Loucy (cell line): ENCODE results near the gene AJAP1.

Experiments
- H2AFZ ChIP-seq: fragments of 200-600 bp; sonication (generic); 2 replicates; pipeline ENCODE4 v1.6.0; 2016; ENCODE audit warnings: antibody characterized with exemption, mild to moderate bottlenecking, low read length, moderate library complexity
- H3F3A ChIP-seq: fragments of 200-600 bp; 2 replicates; pipeline ENCODE4 v1.6.0; 2016; ENCODE audit warnings: antibody characterized with exemption, low read depth, mild to moderate bottlenecking
- H3K27me3 ChIP-seq: fragments of 200-600 bp; sonication (generic); 2 replicates; pipeline ENCODE4 v1.6.1; 2014; ENCODE audit warnings: low read length, mild to moderate bottlenecking; ENCODE audit not compliant: insufficient read depth, poor library complexity, severe bottlenecking
- H3K36me3 ChIP-seq: fragments of 200-600 bp; sonication (generic); 2 replicates; pipeline ENCODE4 v1.6.1; 2016; ENCODE audit warnings: low read length; ENCODE audit not compliant: insufficient read depth
- H3K4me1 ChIP-seq: fragments of 200-600 bp; sonication (generic); 2 replicates; pipeline ENCODE4 v1.5.1; 2014; ENCODE audit warnings: low read length, mild to moderate bottlenecking; ENCODE audit not compliant: insufficient read depth, poor library complexity, severe bottlenecking
- H3K4me2 ChIP-seq: fragments of 200-600 bp; sonication (generic); 2 replicates; pipeline ENCODE4 v1.6.0; 2014; ENCODE audit warnings: antibody characterized with exemption, low read length, low read depth, mild to moderate bottlenecking; ENCODE audit not compliant: poor library complexity, severe bottlenecking
- H3K4me3 ChIP-seq: fragments of 200-600 bp; sonication (generic); 2 replicates; pipeline ENCODE4 v1.5.1; 2014; ENCODE audit warnings: low read length, mild to moderate bottlenecking, mixed read lengths; ENCODE audit not compliant: poor library complexity, severe bottlenecking
- H3K79me2 ChIP-seq: fragments of 200-600 bp; sonication (generic); 2 replicates; pipeline ENCODE4 v1.6.1; 2014; ENCODE audit warnings: low read length; ENCODE audit not compliant: insufficient read depth
- H3K9ac ChIP-seq: fragments of 200-600 bp; sonication (generic); 2 replicates; pipeline ENCODE4 v1.6.0; 2014; ENCODE audit warnings: mild to moderate bottlenecking, low read depth, low read length, moderate library complexity; ENCODE audit not compliant: poor library complexity, severe bottlenecking
- H3K9me2 ChIP-seq: fragments of 200-600 bp; sonication (generic); replicated peaks from 2 replicates; pipeline ENCODE4 v1.6.1; 2016; ENCODE audit warnings: low read depth, low read length, mixed read lengths
- H3K9me3 ChIP-seq: fragments of 200-600 bp; sonication (generic); 2 replicates; pipeline ENCODE4 v1.6.1; 2014; ENCODE audit warnings: mild to moderate bottlenecking, antibody characterized with exemption, low read length, low read depth; ENCODE audit not compliant: insufficient read depth
- H4K20me1 ChIP-seq: fragments of 200-600 bp; sonication (generic); 2 replicates; pipeline ENCODE4 v1.6.0; 2014; ENCODE audit warnings: antibody characterized with exemption, low read length, mild to moderate bottlenecking; ENCODE audit not compliant: insufficient read depth, poor library complexity, severe bottlenecking
- CTCF ChIP-seq: fragments of 200-600 bp; sonication (generic); conservative IDR thresholded peaks from 2 replicates; pipeline ENCODE4 v1.5.1; 2014; ENCODE audit warnings: mild to moderate bottlenecking, antibody characterized with exemption, low read length
- EZH2phosphoT487 ChIP-seq: fragments of 200-600 bp; IDR thresholded peaks from 2 replicates; pipeline ENCODE4 v1.6.1; 2018; ENCODE audit warnings: antibody characterized with exemption, mild to moderate bottlenecking, moderate library complexity, borderline replicate concordance

The AJAP1 gene

DNA sequence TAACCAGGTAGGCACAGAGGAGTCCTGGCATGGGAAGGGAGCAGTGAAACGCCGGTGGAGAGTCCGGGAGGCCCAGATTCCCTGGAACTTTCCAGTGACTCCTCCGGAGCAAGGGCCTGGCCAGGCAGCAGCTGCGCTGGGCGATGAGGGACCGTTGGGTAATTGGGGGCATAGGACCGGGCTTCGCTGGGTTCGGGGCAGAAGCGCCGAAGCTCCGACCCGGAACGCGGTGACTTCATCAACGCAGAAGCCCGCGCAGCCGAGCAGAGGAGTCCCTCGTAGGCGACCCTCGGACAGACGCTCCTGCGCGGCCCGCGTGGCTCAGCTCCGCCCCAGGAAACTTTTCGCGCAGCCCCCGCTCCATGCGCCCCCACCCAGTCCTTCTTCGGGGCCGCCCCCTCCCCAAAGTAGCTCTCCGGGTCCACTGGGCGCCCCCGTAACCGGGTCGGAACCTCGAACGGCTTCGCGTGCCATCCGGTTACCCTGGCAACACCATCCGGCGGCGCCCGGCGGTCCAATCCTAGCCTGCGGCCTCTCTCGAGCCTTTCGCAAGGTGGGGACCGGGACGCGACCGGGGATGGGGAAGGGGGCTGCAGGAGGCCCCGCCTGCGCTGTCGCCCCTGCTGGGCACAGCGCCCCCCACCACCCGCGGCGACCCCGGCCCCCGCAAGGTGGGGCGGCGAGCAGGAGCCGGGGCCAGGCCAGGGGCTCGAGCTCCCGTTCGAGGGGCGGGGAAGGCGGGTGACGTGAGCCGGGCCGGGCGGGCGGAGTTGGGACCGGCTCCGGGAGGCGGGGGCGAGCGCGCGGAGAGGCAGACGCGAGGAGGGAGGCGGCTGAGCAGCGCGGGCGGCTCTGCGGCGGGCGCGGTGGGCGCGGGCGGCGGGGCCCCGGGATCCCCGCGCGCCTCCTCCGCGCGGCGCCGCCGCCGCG, at the start of gene AJAP1:
Gene AJAP1 (plus strand): TSS at position 814 of the 930 bp plus-strand sequence. CDS start 817 bp downstream, outside the sequence.
- H4K20me1 ChIP-seq, result no peaks in the 10 kb centered on the region
- no peak within 1 kb of the TSS for H3K4me2 ChIP-seq
- H3K27me3 ChIP-seq, result no peaks in the 10 kb centered on the region
- no peaks in the 10 kb centered on the region for H3K4me1 ChIP-seq
- no peaks in the 10 kb centered on the region for H3K36me3 ChIP-seq
- no peak within 1 kb of the TSS for H2AFZ ChIP-seq
- H3K9me3 ChIP-seq, result peaks cover 3% of the 10 kb centered on the region; the same call in 1 of the 2 replicates
- no peak within 1 kb of the TSS for H3K9ac ChIP-seq
- H3K4me3 ChIP-seq, result no peak within 1 kb of the TSS
- no peaks in the 10 kb centered on the region for H3F3A ChIP-seq
- H3K79me2 ChIP-seq, result no peaks in the 10 kb centered on the region
- no peaks in the 10 kb centered on the region for H3K9me2 ChIP-seq
- TF ChIP-seq CTCF (no peak), EZH2phosphoT487 (no peak)

DNA sequence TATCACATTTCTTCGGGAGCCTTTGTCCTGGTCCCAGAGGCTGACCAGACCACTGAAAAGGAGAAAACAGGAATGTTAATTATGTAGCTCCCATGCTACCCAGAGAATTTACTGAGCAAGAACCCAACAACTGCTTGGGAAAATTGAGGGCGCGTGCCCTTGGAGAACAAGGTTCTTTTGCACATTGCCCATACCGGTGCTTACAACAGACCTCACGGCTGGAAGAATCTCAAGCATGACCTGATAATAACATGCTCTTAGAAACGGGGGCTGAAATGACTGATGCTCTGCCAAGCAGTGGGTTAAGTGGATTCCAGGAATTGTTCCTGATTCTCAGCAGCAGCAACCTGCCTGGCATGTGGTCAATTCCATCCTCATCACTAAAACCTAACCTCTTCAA, 49.3 kb upstream of the AJAP1 start:
- no peaks in the 10 kb centered on the region for H3K36me3 ChIP-seq
- H3K4me1 ChIP-seq, result no peaks in the 10 kb centered on the region
- H3K4me2 ChIP-seq, result no peak overlapping the region
- peaks cover 11% of the 10 kb centered on the region; the same call in 1 of the 2 replicates for H3K9me3 ChIP-seq
- H4K20me1 ChIP-seq, result no peaks in the 10 kb centered on the region
- no peak overlapping the region for H3K9ac ChIP-seq
- H3F3A ChIP-seq, result no peaks in the 10 kb centered on the region
- no peaks in the 10 kb centered on the region for H3K27me3 ChIP-seq
- no peak overlapping the region for H3K4me3 ChIP-seq
- no peak overlapping the region for H2AFZ ChIP-seq
- no peaks in the 10 kb centered on the region for H3K79me2 ChIP-seq
- TF ChIP-seq CTCF, result no peak
- no peak for TF ChIP-seq EZH2phosphoT487
- no peaks in the 10 kb centered on the region for H3K9me2 ChIP-seq

GRCh38 chr1:4611563-4612341, 42.7 kb upstream of the AJAP1 start:
- Histone ChIP-seq H3F3A (no peaks in the 10 kb centered on the region), H3K9me2 (no peaks in the 10 kb centered on the region), H3K4me3 (no peak overlapping the region), H3K79me2 (no peaks in the 10 kb centered on the region), H3K4me2 (no peak overlapping the region), H3K9me3 (peaks cover 16% of the 10 kb centered on the region; the same call in 1 of the 2 replicates), H2AFZ (no peak overlapping the region), H3K36me3 (no peaks in the 10 kb centered on the region), H3K27me3 (no peaks in the 10 kb centered on the region), H4K20me1 (no peaks in the 10 kb centered on the region), H3K4me1 (no peaks in the 10 kb centered on the region), H3K9ac (no peak overlapping the region)
- TF ChIP-seq CTCF (no peak), EZH2phosphoT487 (no peak)
